ENCODE measurements around the gene KCNAB1.

Gene KCNAB1

GRCh38 chr3:156323466-156323865 lies 203.1 kb downstream of the KCNAB1 start:
- Histone ChIP-seq H3K27me3 (replicated peaks; ENCODE audit: control insufficient read depth, insufficient read depth, low read length, poor library complexity, severe bottlenecking) (no peaks in the 10 kb centered on the region), H3K36me3 (ENCODE audit: control insufficient read depth, insufficient read depth, low read length) (no peaks in the 10 kb centered on the region), H3K4me1 (ENCODE audit: control insufficient read depth, insufficient read depth, low read length, poor library complexity, severe bottlenecking) (no peaks in the 10 kb centered on the region), H3K9me3 (ENCODE audit: control insufficient read depth, low read length) (no peaks in the 10 kb centered on the region), H3K4me3 (ENCODE audit: insufficient read depth, low read depth, low read length, poor library complexity, severe bottlenecking) (no peak overlapping the region), H3K27ac (ENCODE audit: insufficient read depth, low read length, poor library complexity, severe bottlenecking) (no peak overlapping the region)
- no peak for DNase-seq

- Histone ChIP-seq H3K36me3 (ENCODE audit: control insufficient read depth, insufficient read depth, low read length) (no peaks in the 10 kb centered on the region), H3K4me3 (ENCODE audit: insufficient read depth, low read depth, low read length, poor library complexity, severe bottlenecking) (no peak overlapping the region)
Observed at GRCh38 chr3:156330415-156330814, 210.0 kb downstream of the KCNAB1 start.

GRCh38 chr3:156332304-156332703 lies 211.9 kb downstream of the KCNAB1 start:
- H3K36me3 ChIP-seq (ENCODE audit: control insufficient read depth, insufficient read depth, low read length), result no peaks in the 10 kb centered on the region
- no peak for DNase-seq
- H3K4me1 ChIP-seq (ENCODE audit: control insufficient read depth, insufficient read depth, low read length, poor library complexity, severe bottlenecking), result no peaks in the 10 kb centered on the region
- no peak overlapping the region for H3K27ac ChIP-seq (ENCODE audit: insufficient read depth, low read length, poor library complexity, severe bottlenecking)
- H3K27me3 ChIP-seq (replicated peaks; ENCODE audit: control insufficient read depth, insufficient read depth, low read length, poor library complexity, severe bottlenecking), result no peaks in the 10 kb centered on the region
- H3K4me3 ChIP-seq (ENCODE audit: insufficient read depth, low read depth, low read length, poor library complexity, severe bottlenecking), result no peak overlapping the region
- H3K9me3 ChIP-seq (ENCODE audit: control insufficient read depth, low read length), result no peaks in the 10 kb centered on the region

More at GRCh38 chr3:156330415-156330814, 210.0 kb downstream of the KCNAB1 start:
- no peak overlapping the region for H3K27ac ChIP-seq (ENCODE audit: insufficient read depth, low read length, poor library complexity, severe bottlenecking)
- H3K9me3 ChIP-seq (ENCODE audit: control insufficient read depth, low read length), result no peaks in the 10 kb centered on the region
- H3K27me3 ChIP-seq (replicated peaks; ENCODE audit: control insufficient read depth, insufficient read depth, low read length, poor library complexity, severe bottlenecking), result no peaks in the 10 kb centered on the region
- no peak for DNase-seq
- no peaks in the 10 kb centered on the region for H3K4me1 ChIP-seq (ENCODE audit: control insufficient read depth, insufficient read depth, low read length, poor library complexity, severe bottlenecking)

GRCh38 chr3:156334841-156335545 lies 214.6 kb downstream of the KCNAB1 start:
- no peaks in the 10 kb centered on the region for H3K4me1 ChIP-seq (ENCODE audit: control insufficient read depth, insufficient read depth, low read length, poor library complexity, severe bottlenecking)
- DNase-seq, result no peak
- H3K27me3 ChIP-seq (replicated peaks; ENCODE audit: control insufficient read depth, insufficient read depth, low read length, poor library complexity, severe bottlenecking), result no peaks in the 10 kb centered on the region
- H3K4me3 ChIP-seq (ENCODE audit: insufficient read depth, low read depth, low read length, poor library complexity, severe bottlenecking), result no peak overlapping the region
- H3K9me3 ChIP-seq (ENCODE audit: control insufficient read depth, low read length), result no peaks in the 10 kb centered on the region
- no peak overlapping the region for H3K27ac ChIP-seq (ENCODE audit: insufficient read depth, low read length, poor library complexity, severe bottlenecking)
- H3K36me3 ChIP-seq (ENCODE audit: control insufficient read depth, insufficient read depth, low read length), result no peaks in the 10 kb centered on the region

- no peak for DNase-seq
- Histone ChIP-seq H3K4me1 (ENCODE audit: control insufficient read depth, insufficient read depth, low read length, poor library complexity, severe bottlenecking) (no peaks in the 10 kb centered on the region), H3K36me3 (ENCODE audit: control insufficient read depth, insufficient read depth, low read length) (no peaks in the 10 kb centered on the region), H3K27me3 (replicated peaks; ENCODE audit: control insufficient read depth, insufficient read depth, low read length, poor library complexity, severe bottlenecking) (no peaks in the 10 kb centered on the region), H3K27ac (ENCODE audit: insufficient read depth, low read length, poor library complexity, severe bottlenecking) (no peak overlapping the region), H3K4me3 (ENCODE audit: insufficient read depth, low read depth, low read length, poor library complexity, severe bottlenecking) (no peak overlapping the region), H3K9me3 (ENCODE audit: control insufficient read depth, low read length) (no peaks in the 10 kb centered on the region)
Observed at GRCh38 chr3:156339491-156339890, 219.1 kb downstream of the KCNAB1 start.

- Histone ChIP-seq H3K27ac (ENCODE audit: insufficient read depth, low read length, poor library complexity, severe bottlenecking) (no peak overlapping the region), H3K4me1 (ENCODE audit: control insufficient read depth, insufficient read depth, low read length, poor library complexity, severe bottlenecking) (no peaks in the 10 kb centered on the region), H3K36me3 (ENCODE audit: control insufficient read depth, insufficient read depth, low read length) (no peaks in the 10 kb centered on the region), H3K27me3 (replicated peaks; ENCODE audit: control insufficient read depth, insufficient read depth, low read length, poor library complexity, severe bottlenecking) (no peaks in the 10 kb centered on the region), H3K9me3 (ENCODE audit: control insufficient read depth, low read length) (no peaks in the 10 kb centered on the region), H3K4me3 (ENCODE audit: insufficient read depth, low read depth, low read length, poor library complexity, severe bottlenecking) (no peak overlapping the region)
- no peak for DNase-seq
Observed at GRCh38 chr3:156341332-156341731, 221.0 kb downstream of the KCNAB1 start.

GRCh38 chr3:156341831-156342416 lies 221.5 kb downstream of the KCNAB1 start:
- H3K4me3 ChIP-seq (ENCODE audit: insufficient read depth, low read depth, low read length, poor library complexity, severe bottlenecking), result no peak overlapping the region
- H3K27me3 ChIP-seq (replicated peaks; ENCODE audit: control insufficient read depth, insufficient read depth, low read length, poor library complexity, severe bottlenecking), result no peaks in the 10 kb centered on the region
- no peaks in the 10 kb centered on the region for H3K9me3 ChIP-seq (ENCODE audit: control insufficient read depth, low read length)
- H3K4me1 ChIP-seq (ENCODE audit: control insufficient read depth, insufficient read depth, low read length, poor library complexity, severe bottlenecking), result no peaks in the 10 kb centered on the region
- H3K36me3 ChIP-seq (ENCODE audit: control insufficient read depth, insufficient read depth, low read length), result no peaks in the 10 kb centered on the region
- no peak for DNase-seq
- H3K27ac ChIP-seq (ENCODE audit: insufficient read depth, low read length, poor library complexity, severe bottlenecking), result no peak overlapping the region

- Histone ChIP-seq H3K27ac (ENCODE audit: insufficient read depth, low read length, poor library complexity, severe bottlenecking) (no peak overlapping the region), H3K36me3 (ENCODE audit: control insufficient read depth, insufficient read depth, low read length) (no peaks in the 10 kb centered on the region), H3K27me3 (replicated peaks; ENCODE audit: control insufficient read depth, insufficient read depth, low read length, poor library complexity, severe bottlenecking) (no peaks in the 10 kb centered on the region), H3K4me1 (ENCODE audit: control insufficient read depth, insufficient read depth, low read length, poor library complexity, severe bottlenecking) (no peaks in the 10 kb centered on the region), H3K4me3 (ENCODE audit: insufficient read depth, low read depth, low read length, poor library complexity, severe bottlenecking) (no peak overlapping the region), H3K9me3 (ENCODE audit: control insufficient read depth, low read length) (no peaks in the 10 kb centered on the region)
- DNase-seq, result no peak
Observed at GRCh38 chr3:156344215-156344614, 223.8 kb downstream of the KCNAB1 start.

GRCh38 chr3:156349111-156349510 lies 228.7 kb downstream of the KCNAB1 start:
- DNase-seq, result no peak
- no peak overlapping the region for H3K4me3 ChIP-seq (ENCODE audit: insufficient read depth, low read depth, low read length, poor library complexity, severe bottlenecking)
- no peaks in the 10 kb centered on the region for H3K27me3 ChIP-seq (replicated peaks; ENCODE audit: control insufficient read depth, insufficient read depth, low read length, poor library complexity, severe bottlenecking)
- no peak overlapping the region for H3K27ac ChIP-seq (ENCODE audit: insufficient read depth, low read length, poor library complexity, severe bottlenecking)
- H3K9me3 ChIP-seq (ENCODE audit: control insufficient read depth, low read length), result no peaks in the 10 kb centered on the region
- no peaks in the 10 kb centered on the region for H3K36me3 ChIP-seq (ENCODE audit: control insufficient read depth, insufficient read depth, low read length)
- H3K4me1 ChIP-seq (ENCODE audit: control insufficient read depth, insufficient read depth, low read length, poor library complexity, severe bottlenecking), result no peaks in the 10 kb centered on the region

GRCh38 chr3:156349978-156350377 lies 229.6 kb downstream of the KCNAB1 start:
- no peaks in the 10 kb centered on the region for H3K9me3 ChIP-seq (ENCODE audit: control insufficient read depth, low read length)
- no peak for DNase-seq
- no peaks in the 10 kb centered on the region for H3K4me1 ChIP-seq (ENCODE audit: control insufficient read depth, insufficient read depth, low read length, poor library complexity, severe bottlenecking)
- no peaks in the 10 kb centered on the region for H3K36me3 ChIP-seq (ENCODE audit: control insufficient read depth, insufficient read depth, low read length)
- H3K27me3 ChIP-seq (replicated peaks; ENCODE audit: control insufficient read depth, insufficient read depth, low read length, poor library complexity, severe bottlenecking), result no peaks in the 10 kb centered on the region
- H3K4me3 ChIP-seq (ENCODE audit: insufficient read depth, low read depth, low read length, poor library complexity, severe bottlenecking), result no peak overlapping the region
- H3K27ac ChIP-seq (ENCODE audit: insufficient read depth, low read length, poor library complexity, severe bottlenecking), result no peak overlapping the region
